CD14-positive monocyte (primary cell): ENCODE results near the gene INPP4B. TPM values are rescaled to one million over a fixed set of nuclear protein-coding genes. Genes with fewer than 3 reads are reported as not detected.

Experiments used
- DNase-seq, 3 donors: peaks; one replicate each; pipeline ENCODE4 v3.0.0-alpha.2; 2011 to 2022
- H2AFZ ChIP-seq: 2 replicates; pipeline ENCODE4 v1.6.0; 2012; ENCODE audit warnings: mild to moderate bottlenecking, low read depth, low read length, inconsistent platforms; ENCODE audit not compliant: insufficient read depth, poor library complexity, severe bottlenecking
- H3K27ac ChIP-seq, 2 donors: 1 replicate in 1 of 2; 2 replicates in 1 of 2; pipeline ENCODE4 v1.5.1; 2012 to 2013; ENCODE audit warnings: low read length in 2 of 2, control low read depth in 1 of 2, inconsistent platforms in 1 of 2, low read depth in 1 of 2, mild to moderate bottlenecking in 1 of 2
- H3K27me3 ChIP-seq, 2 donors: one replicate each; pipeline versions ENCODE4 v1.6.0 to v1.6.1; 2011 to 2013; ENCODE audit warnings: low read length in 2 of 2; ENCODE audit not compliant: control insufficient read depth in 2 of 2, insufficient read depth in 2 of 2
- H3K36me3 ChIP-seq, 2 donors: replicated peaks in 1 of 2; 1 replicate in 1 of 2; 2 replicates in 1 of 2; pipeline versions ENCODE4 v1.5.1 to v1.6.1; 2012 to 2013; ENCODE audit warnings: low read length in 2 of 2, control low read depth in 1 of 2, inconsistent platforms in 1 of 2, mild to moderate bottlenecking in 1 of 2; ENCODE audit not compliant: insufficient read depth in 2 of 2, control insufficient read depth in 1 of 2
- H3K4me1 ChIP-seq, 2 donors: 1 replicate in 1 of 2; 2 replicates in 1 of 2; pipeline versions ENCODE4 v1.5.1 to v1.6.1; 2012 to 2013; ENCODE audit warnings: low read length in 2 of 2, control low read depth in 1 of 2, inconsistent platforms in 1 of 2, mild to moderate bottlenecking in 1 of 2, moderate library complexity in 1 of 2; ENCODE audit not compliant: insufficient read depth in 2 of 2, control insufficient read depth in 1 of 2
- H3K4me2 ChIP-seq: replicated peaks from 2 replicates; pipeline ENCODE3; 2012; ENCODE audit warnings: low read length, moderate library complexity, mild to moderate bottlenecking; ENCODE audit not compliant: poor library complexity, severe bottlenecking; ENCODE audit errors: extremely low read depth
- H3K4me3 ChIP-seq, 3 experiments: fragments of 200-600 bp in 1 of 3; sonication (generic) in 1 of 3; replicated peaks in 1 of 3; 1 replicate in 2 of 3; 2 replicates in 1 of 3; pipeline ENCODE4 v1.5.1; 2011 to 2013; ENCODE audit warnings: low read length in 3 of 3, mild to moderate bottlenecking in 3 of 3, control low read depth in 2 of 3, low read depth in 2 of 3, inconsistent platforms in 1 of 3, moderate library complexity in 1 of 3
- H3K79me2 ChIP-seq: 2 replicates; pipeline ENCODE4 v1.6.0; 2012; ENCODE audit warnings: mild to moderate bottlenecking, control low read depth, inconsistent platforms, low read length, moderate library complexity; ENCODE audit not compliant: insufficient read depth
- H3K9ac ChIP-seq: 2 replicates; pipeline ENCODE4 v1.6.0; 2017; ENCODE audit warnings: low read length, mild to moderate bottlenecking; ENCODE audit not compliant: insufficient read depth, poor library complexity, severe bottlenecking
- H3K9me3 ChIP-seq, 2 donors: replicated peaks in 1 of 2; 1 replicate in 1 of 2; 2 replicates in 1 of 2; pipeline versions ENCODE4 v1.5.1 to v1.6.1; 2012 to 2013; ENCODE audit warnings: low read length in 2 of 2, control low read depth in 1 of 2; ENCODE audit not compliant: control insufficient read depth in 1 of 2, insufficient read depth in 1 of 2
- H4K20me1 ChIP-seq: 2 replicates; pipeline ENCODE4 v1.6.0; 2012; ENCODE audit warnings: mild to moderate bottlenecking, low read length, control low read depth, moderate library complexity; ENCODE audit not compliant: insufficient read depth
- H3K27ac Mint-ChIP-seq, 7 donors: one replicate each; pipeline ENCODE4 v1.8.0; 2020; ENCODE audit warnings: mild to moderate bottlenecking in 7 of 7, mixed read lengths in 7 of 7, moderate library complexity in 6 of 7, inconsistent platforms in 2 of 7
- H3K27me3 Mint-ChIP-seq, 3 donors: one replicate each; pipeline ENCODE4 v1.8.0; 2021 to 2022; ENCODE audit warnings: low read depth in 3 of 3, mild to moderate bottlenecking in 3 of 3, mixed read lengths in 3 of 3, moderate library complexity in 3 of 3, inconsistent platforms in 1 of 3
- H3K36me3 Mint-ChIP-seq, 2 donors: one replicate each; pipeline ENCODE4 v1.8.0; 2020; ENCODE audit warnings: mixed read lengths in 2 of 2, inconsistent platforms in 1 of 2, mild to moderate bottlenecking in 1 of 2
- H3K4me1 Mint-ChIP-seq: one replicate; pipeline ENCODE4 v1.8.0; 2020; ENCODE audit warnings: mild to moderate bottlenecking, mixed read lengths
- H3K4me3 Mint-ChIP-seq, 2 donors: one replicate each; pipeline ENCODE4 v1.8.0; 2020; ENCODE audit warnings: mild to moderate bottlenecking in 2 of 2, mixed read lengths in 2 of 2, moderate library complexity in 1 of 2
- H3K9me3 Mint-ChIP-seq, 7 donors: one replicate each; pipeline ENCODE4 v1.8.0; 2020 to 2022; ENCODE audit warnings: mixed read lengths in 7 of 7, mild to moderate bottlenecking in 6 of 7, moderate library complexity in 6 of 7, inconsistent platforms in 2 of 7
- WGBS: methylation state at CpG from one replicate; pipeline ENCODE4 v1.1.5; 2013; ENCODE audit warnings: missing lambda C conversion rate; ENCODE audit not compliant: insufficient coverage; 5-methylcytosine and 5-hydroxymethylcytosine counted together
- intact Hi-C, 2 donors: fragments of 100-400 bp; cut with micrococcal nuclease; formaldehyde crosslinking; loops; one replicate each; pipeline versions ENCODE4 v1.15.0 to v1.15.1; 2023
- polyA plus RNA-seq, 3 donors: library from polyadenylated mRNA; depleted of rRNA in 1 of 3; unstranded in 2 of 3; stranded (reverse) in 1 of 3; fragments of 300-500 nt in 2 of 3; fragments of >200 nt in 1 of 3; fragmentation: Illumina TruSeq in 2 of 3; gene quantifications; 1 replicate in 2 of 3; 2 replicates in 1 of 3; pipeline ENCODE4 v1.2.3, GENCODE V29; 2012 to 2021
- TF ChIP-seq, protein P1 (sequence below): fragments of 200-600 bp; IDR thresholded peaks from one replicate; pipeline ENCODE4 v1.8.0; 2022; ENCODE audit warnings: antibody characterized with exemption, mild to moderate bottlenecking

Gene INPP4B
- polyA plus RNA-seq, 3 donors: 0.13 to 0.38 (median 0.22) TPM

DNA sequence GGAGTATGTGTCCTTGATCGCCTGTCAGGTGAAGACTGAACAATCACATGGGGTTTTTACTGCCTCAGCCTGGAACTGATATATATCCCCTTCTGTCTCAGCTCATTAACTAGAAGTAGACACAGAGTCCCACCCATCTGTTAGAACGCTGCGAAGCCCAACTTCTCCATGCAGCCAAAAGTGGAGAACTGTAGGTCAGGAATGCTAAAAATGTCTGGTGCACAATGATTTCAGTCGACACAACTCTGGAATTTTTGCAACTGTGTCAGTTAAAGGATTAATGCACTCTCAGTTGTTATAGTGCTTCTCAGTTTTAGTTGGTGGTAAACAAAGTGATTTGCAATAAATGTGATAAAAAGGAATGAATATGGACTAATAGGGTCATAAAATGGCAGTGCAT lies 287.2 kb downstream of the INPP4B start:
- Mint-ChIP-seq H3K9me3 (peaks cover 0 to 4% (median 0%) of the 10 kb centered on the region in 7 donors), H3K4me3 (no peak overlapping the region), H3K27me3 (peaks cover 0 to 2% (median 0%) of the 10 kb centered on the region in 3 donors), H3K4me1 (no peaks in the 10 kb centered on the region), H3K27ac (no peak overlapping the region), H3K36me3 (no peaks in the 10 kb centered on the region)
- H4K20me1 ChIP-seq: no peaks in the 10 kb centered on the region
- intact Hi-C loops: no loop called here
- no peaks in the 10 kb centered on the region for H3K36me3 ChIP-seq
- TF ChIP-seq, protein P1, sequence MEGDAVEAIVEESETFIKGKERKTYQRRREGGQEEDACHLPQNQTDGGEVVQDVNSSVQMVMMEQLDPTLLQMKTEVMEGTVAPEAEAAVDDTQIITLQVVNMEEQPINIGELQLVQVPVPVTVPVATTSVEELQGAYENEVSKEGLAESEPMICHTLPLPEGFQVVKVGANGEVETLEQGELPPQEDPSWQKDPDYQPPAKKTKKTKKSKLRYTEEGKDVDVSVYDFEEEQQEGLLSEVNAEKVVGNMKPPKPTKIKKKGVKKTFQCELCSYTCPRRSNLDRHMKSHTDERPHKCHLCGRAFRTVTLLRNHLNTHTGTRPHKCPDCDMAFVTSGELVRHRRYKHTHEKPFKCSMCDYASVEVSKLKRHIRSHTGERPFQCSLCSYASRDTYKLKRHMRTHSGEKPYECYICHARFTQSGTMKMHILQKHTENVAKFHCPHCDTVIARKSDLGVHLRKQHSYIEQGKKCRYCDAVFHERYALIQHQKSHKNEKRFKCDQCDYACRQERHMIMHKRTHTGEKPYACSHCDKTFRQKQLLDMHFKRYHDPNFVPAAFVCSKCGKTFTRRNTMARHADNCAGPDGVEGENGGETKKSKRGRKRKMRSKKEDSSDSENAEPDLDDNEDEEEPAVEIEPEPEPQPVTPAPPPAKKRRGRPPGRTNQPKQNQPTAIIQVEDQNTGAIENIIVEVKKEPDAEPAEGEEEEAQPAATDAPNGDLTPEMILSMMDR: no peak
- H3K4me1 ChIP-seq: no peaks in the 10 kb centered on the region
- no peak overlapping the region for H3K4me3 ChIP-seq
- DNase-seq: no peak
- 100% methylated on average over 3 of the region's 4 CpGs for WGBS
- H3K9ac ChIP-seq: no peak overlapping the region
- no peaks in the 10 kb centered on the region for H3K27me3 ChIP-seq
- H3K4me2 ChIP-seq: no peak overlapping the region
- H3K9me3 ChIP-seq: no peaks in the 10 kb centered on the region
- no peaks in the 10 kb centered on the region for H3K79me2 ChIP-seq
- H3K27ac ChIP-seq: no peak overlapping the region
- H2AFZ ChIP-seq: no peak overlapping the region

DNA sequence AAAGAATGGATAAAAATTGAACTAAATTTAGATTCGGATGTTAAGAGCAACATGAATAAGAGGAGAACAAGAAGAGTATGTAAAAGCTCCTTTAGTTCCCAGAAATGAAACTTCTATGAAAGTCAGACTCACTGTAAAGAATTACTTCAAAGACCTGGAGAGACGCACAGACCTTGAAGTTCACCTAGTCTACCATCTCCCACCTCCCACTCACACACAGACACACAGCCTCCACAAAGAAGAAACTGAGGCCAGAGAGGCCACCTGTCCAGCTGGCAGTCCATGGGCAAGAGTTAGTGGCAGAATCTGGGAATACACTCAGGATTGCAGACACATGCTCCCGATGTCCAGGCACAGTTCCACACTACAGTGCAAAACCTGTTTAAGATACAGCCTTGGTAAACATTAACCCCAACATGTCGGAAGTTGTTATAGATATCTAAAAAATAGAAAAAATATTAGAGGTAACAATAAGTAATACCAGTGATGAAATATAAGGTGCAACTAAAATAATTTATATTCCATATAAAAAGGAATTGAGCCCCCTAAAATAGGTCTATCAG lies 288.8 kb downstream of the INPP4B start:
- Histone ChIP-seq H4K20me1 (no peaks in the 10 kb centered on the region), H3K9ac (no peak overlapping the region), H3K9me3 (no peaks in the 10 kb centered on the region), H3K36me3 (no peaks in the 10 kb centered on the region), H2AFZ (no peak overlapping the region), H3K79me2 (no peaks in the 10 kb centered on the region), H3K4me2 (no peak overlapping the region), H3K27me3 (no peaks in the 10 kb centered on the region), H3K4me3 (no peak overlapping the region), H3K4me1 (no peaks in the 10 kb centered on the region), H3K27ac (no peak overlapping the region)
- peaks cover 0 to 2% (median 0%) of the 10 kb centered on the region in 7 donors for H3K9me3 Mint-ChIP-seq
- H3K27me3 Mint-ChIP-seq: peaks cover 0 to 2% (median 0%) of the 10 kb centered on the region in 3 donors
- no peak overlapping the region for H3K27ac Mint-ChIP-seq
- 100% methylated on average over 1 of the region's 4 CpGs for WGBS
- H3K4me1 Mint-ChIP-seq: peaks cover 3% of the 10 kb centered on the region
- no peak for DNase-seq
- TF ChIP-seq, protein P1: no peak
- no peaks in the 10 kb centered on the region for H3K36me3 Mint-ChIP-seq
- intact Hi-C loops: no loop called here
- H3K4me3 Mint-ChIP-seq: no peak overlapping the region
